ENCODE data around the gene TEX14.
"Not testable (repeated sequence)": the region's sequence is repeated elsewhere in the genome, so short reads cannot be mapped to it uniquely, and the experiment has no call there.

TEX14 gene

DNA sequence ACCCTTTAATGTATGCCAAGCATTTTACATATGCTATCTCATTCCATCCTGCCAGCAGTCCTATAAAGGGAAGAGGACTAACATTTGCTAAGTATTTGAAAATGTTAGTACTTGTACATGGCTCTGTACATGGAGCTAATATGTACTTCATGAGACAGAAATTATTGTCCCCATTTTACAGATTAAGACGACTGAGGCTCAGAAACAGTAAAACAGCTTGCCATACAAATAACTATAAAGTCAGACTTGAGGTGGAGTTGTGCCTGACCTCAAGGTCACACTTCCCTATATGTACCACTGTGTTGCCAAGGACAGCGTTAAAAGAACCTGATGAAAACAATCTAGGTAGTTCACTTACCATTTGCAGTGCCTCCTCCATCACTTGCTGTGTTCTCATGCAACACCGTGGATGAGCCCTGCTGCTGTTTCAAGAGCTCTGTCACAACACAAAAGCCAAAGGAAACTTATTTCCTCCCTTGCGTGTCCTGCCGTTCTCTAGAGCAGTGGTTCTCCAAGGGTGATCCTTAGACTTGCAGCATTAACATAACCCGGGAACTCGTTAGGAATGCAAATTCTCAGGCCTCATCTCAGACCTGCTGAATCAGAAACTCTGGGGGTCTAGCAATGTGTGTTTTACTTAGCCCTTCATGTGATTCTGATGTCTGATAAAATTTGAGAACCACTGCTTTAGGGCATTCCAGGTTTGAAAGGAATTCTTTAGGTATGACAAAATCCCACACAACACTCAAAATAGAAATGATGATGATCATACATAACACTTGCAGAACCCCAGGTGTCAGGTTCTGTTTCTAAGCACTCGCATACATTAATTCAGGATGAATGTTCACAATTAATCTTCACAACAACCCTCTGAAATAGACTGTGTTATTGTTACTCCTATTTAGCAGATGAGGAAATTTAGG lies 126.2 kb downstream of the TEX14 start:
- no peak for TF ChIP-seq POLR2A (IDR thresholded peaks at IDR 0.05; ENCODE audit: low read depth, low read length)
- DNase-seq (ENCODE audit: insufficient read length, low spot score) (no peak), FAIRE-seq (no peak)

DNA sequence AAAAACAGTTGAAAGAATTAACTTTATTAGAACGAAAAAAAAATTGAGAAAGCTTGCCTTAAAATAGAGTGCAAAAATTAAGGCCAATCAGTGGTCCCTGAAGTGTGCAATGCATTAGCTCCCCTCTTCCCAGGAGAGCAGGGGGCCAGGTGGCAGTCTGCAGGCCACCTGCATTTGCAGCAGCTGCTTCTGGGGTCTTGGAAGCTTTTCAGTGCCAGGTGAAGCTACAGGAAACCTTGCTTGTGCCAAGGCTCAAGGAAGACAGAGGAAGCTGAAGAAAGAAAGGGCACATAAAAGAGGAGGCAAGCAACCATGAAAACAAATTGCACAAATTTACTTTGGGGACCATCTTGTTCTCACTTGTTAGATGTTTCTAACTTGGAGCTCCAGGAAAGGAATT lies 126.9 kb downstream of the TEX14 start:
- no peak for TF ChIP-seq POLR2A (IDR thresholded peaks at IDR 0.05; ENCODE audit: low read depth, low read length)
- DNase-seq (ENCODE audit: insufficient read length, low spot score), result no peak
- no peak for FAIRE-seq

DNA sequence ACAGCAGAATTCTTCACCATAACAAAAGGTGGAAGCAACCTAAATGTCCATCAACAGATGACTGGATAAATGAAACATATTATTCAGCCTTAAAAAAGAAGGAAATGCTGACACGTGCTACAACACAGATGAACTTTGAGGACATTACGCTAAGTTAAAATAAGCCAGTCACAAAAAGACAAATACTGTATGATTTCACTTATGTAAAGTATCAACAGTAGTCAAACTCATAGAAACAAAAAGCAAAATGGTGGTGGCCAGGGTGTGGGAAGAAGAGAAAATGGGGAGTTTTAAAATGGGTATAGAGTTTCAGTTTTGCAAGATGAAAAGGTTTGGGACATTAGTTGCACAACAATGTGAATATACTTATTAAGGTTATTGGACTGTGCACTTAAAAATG lies 127.6 kb downstream of the TEX14 start:
- DNase-seq (ENCODE audit: insufficient read length, low spot score) (no peak), FAIRE-seq (no peak)
- no peak for TF ChIP-seq POLR2A (IDR thresholded peaks at IDR 0.05; ENCODE audit: low read depth, low read length)

DNA sequence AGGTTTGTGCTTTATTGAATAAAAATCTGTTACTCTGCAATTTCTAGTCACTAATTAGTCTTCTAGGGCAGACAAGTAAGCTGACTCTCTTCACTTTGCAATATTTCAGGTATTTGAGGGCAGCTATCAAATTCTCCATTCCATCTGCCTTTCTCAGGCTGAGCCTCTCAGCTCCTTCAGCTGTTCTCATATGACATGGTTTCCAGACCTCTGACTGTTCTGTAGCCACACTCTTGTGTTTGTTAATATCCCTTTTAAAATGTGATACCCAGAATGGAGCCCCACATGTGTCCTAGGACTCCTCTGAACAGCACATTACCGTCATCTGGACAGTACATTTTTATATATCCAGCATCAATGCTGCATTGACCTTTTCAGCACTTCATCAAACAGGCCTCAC lies 131.3 kb downstream of the TEX14 start:
- TF ChIP-seq POLR2A (IDR thresholded peaks at IDR 0.05; ENCODE audit: low read depth, low read length), result no peak
- FAIRE-seq, result no peak
- no peak for DNase-seq (ENCODE audit: insufficient read length, low spot score)

DNA sequence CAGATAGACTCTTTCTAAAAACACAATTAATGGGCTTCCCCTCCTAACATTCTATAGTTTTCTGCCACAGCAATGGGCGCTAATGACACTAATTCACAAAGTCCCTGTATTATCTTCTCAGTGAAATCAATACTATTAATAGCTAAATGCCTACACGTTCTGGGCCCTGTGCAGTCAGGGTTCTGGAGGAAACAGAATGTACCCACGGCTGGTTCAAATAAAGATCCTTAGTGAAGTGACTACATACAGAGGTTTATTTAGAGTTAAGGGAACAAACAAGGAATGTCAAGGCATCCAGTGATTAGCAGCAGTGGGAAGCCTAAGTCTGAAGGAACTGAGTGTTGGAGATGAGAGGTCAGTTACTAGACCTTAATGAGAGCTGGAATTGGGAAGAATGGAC lies 133.9 kb downstream of the TEX14 start:
- no peak for TF ChIP-seq POLR2A (IDR thresholded peaks at IDR 0.05; ENCODE audit: low read depth, low read length)
- DNase-seq (ENCODE audit: insufficient read length, low spot score), result no peak
- FAIRE-seq, result no peak

DNA sequence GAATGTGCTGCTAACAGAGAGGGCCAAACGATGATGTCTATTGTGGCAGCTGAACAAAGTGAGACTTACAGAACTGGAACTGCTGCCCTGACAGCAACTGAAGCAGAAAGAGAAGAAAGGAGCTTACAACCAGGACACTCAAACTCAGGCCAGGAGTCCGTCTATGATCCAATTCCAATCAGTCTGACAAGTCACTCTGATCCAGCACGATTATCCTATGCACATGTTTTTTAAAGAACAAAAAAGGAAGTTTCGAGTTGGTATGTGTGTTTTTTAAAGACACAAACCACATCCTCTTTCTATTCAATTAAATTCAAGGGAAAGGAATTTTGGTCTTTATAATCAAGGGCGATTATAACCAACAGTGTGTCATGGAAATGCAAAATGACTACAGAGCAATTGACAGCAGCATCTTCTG lies 135.0 kb downstream of the TEX14 start:
- FAIRE-seq (no peak), DNase-seq (ENCODE audit: insufficient read length, low spot score) (no peak)
- TF ChIP-seq POLR2A (IDR thresholded peaks at IDR 0.05; ENCODE audit: low read depth, low read length), result no peak

DNA sequence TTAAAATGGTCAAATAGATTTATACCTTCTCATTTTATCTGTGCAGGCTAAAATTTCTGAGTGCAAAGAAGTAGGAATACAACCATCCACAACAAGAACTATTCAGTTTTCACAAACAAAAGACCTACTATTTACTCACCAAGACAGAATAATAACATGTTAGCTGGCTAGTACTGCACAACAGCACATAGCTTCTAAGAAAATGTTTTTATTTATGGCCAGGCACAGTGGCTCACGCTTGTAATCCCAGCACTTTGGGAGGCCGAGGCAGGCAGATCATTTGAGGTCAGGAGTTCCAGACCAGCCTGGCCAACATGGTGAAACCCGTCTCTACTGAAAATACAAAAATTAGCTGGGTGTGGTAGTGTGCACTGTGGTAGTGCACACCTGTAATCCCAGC lies 136.7 kb downstream of the TEX14 start:
- not testable (repeated sequence) for FAIRE-seq; DNase-seq (ENCODE audit: insufficient read length, low spot score)

DNA sequence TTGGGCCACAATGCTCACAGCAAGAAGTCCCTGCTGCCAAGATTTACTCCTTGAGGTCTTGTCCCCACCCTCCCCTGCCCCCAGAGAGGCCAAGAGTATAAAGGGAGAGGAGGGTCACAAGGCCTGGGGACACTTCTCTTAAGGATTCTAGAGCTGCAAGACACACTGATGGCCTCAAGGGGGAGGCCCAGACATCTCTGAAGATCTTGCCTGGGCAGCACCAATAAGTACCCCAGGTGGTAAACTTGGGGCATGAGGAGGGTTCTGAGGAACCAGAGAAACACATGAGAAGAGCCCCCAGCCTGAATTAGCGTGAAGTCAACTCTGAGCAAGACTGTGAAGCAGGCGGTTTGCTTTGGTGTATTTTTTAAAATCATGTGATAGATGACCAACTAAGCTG lies 150.6 kb downstream of the TEX14 start:
- FAIRE-seq, result no peak
- DNase-seq (ENCODE audit: insufficient read length, low spot score), result no peak
- no peak for TF ChIP-seq POLR2A (IDR thresholded peaks at IDR 0.05; ENCODE audit: low read depth, low read length)

DNA sequence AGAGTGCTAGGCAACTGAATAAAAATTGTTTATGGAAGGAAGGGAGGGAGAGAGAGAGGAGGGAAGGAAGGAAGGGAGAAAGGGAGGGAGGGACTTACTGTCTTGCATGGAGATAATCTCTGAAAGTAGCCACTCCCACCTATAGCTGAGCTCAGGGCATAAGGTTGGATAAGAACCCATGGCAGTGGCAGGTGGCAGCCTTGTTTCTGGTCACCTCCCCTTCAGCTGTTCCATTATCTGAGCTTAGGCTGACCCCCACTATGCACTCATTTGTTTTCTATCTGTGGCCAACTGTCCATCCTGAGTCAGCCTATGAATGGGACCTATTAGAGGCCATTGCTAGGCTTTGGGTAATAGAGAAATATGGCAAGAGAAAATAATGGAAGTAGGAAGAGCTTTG lies 152.1 kb downstream of the TEX14 start:
- no peak for FAIRE-seq
- no peak for DNase-seq (ENCODE audit: insufficient read length, low spot score)
- TF ChIP-seq POLR2A (IDR thresholded peaks at IDR 0.05; ENCODE audit: low read depth, low read length), result no peak

DNA sequence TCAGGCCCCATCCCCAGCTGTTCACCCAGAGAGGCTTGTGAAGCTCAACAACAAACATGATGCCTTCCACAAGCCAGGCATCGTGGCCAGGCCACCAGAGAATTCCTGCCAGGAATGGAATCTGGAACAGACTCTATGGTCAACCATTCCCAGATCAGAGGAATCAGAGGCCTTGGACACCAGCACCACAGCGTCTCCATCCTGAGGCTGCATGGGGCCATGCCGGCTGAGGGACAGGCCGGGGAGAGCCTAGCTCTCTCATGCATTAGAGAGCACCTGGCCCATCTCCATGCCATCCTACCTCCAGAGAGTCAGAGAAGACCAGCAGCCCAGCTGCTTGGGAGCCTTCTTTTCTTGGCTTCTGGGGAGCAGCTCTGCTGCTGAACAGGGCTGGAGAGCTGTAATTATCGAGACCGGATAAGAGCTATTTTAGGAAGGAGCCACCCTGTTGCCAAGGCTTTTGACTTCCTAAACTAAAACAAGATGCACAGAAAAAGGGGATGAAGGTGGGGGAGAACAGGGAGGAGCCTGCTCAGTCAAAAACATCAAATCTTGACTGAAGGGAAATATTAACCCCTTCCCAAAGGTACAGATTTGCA lies 152.9 kb downstream of the TEX14 start:
- no peak for DNase-seq (ENCODE audit: insufficient read length, low spot score)

DNA sequence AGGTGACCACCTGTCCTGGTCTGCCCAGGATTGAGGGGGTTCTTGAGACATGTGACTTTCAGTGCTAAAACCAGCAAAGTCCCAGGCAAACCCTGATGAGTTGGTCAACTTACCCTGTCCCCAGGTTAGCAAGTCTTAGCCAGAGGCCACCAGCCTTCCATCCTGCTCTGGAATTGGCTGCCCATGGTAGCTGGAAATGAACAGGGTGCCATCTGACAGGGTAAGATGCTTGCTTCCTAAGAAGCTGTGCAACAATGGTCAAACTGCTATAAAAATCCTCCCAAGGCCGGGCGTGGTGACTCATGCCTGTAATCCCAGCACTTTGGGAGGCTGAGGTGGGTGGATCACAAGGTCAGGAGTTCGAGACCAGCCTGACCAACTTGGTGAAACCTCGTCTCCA lies 154.6 kb downstream of the TEX14 start:
- FAIRE-seq (no peak), DNase-seq (ENCODE audit: insufficient read length, low spot score) (no peak)

More for the DNA sequence above, 152.9 kb downstream of the TEX14 start:
- no peak for FAIRE-seq
- no peak for TF ChIP-seq POLR2A (IDR thresholded peaks at IDR 0.05; ENCODE audit: low read depth, low read length)

DNA sequence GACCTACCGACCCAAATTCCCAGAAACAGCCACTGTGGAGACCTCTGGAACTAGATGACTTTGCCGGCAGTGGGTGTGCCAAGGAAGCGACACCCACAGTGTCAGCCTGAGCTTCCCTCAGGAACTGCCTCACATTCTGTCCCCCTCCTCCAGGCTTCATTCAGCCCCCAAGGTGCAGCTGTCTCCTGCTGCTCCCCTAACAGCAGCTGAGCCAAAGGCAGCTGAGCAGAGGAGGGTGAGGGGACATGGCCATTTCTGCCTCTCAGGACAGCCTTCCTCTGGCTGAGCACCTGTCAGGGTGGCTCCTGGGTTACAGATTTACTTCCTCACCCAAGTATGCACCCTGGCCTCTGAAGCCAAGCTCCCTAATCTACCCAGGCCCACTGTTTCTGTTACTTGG lies 155.3 kb downstream of the TEX14 start:
- TF ChIP-seq POLR2A (IDR thresholded peaks at IDR 0.05; ENCODE audit: low read depth, low read length), result no peak
- no peak for FAIRE-seq
- DNase-seq (ENCODE audit: insufficient read length, low spot score), result no peak

More for the DNA sequence above, 154.6 kb downstream of the TEX14 start:
- TF ChIP-seq POLR2A (IDR thresholded peaks at IDR 0.05; ENCODE audit: low read depth, low read length), result no peak

DNA sequence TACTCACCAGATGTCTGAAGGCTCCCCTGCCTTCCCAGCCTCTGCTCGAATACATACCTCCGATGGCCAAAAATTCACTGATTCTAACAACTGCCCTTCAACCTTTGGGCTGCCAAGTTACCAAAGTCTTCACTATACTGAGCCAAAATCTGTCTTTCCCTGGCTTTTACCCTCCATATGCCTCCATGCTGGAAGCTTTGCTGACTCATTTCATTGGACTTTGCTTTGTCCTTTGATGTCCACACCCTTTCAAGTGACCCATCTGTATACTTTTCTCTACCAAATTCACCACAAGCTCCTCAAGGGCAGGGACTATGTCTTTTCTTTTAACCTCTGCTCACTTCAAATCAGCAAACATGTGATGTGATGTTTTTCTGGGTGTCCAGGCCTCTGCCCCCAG lies 156.4 kb downstream of the TEX14 start:
- DNase-seq (ENCODE audit: insufficient read length, low spot score) (peak; percentile 91), FAIRE-seq (no peak)
- TF ChIP-seq POLR2A (IDR thresholded peaks at IDR 0.05; ENCODE audit: low read depth, low read length), result no peak

DNA sequence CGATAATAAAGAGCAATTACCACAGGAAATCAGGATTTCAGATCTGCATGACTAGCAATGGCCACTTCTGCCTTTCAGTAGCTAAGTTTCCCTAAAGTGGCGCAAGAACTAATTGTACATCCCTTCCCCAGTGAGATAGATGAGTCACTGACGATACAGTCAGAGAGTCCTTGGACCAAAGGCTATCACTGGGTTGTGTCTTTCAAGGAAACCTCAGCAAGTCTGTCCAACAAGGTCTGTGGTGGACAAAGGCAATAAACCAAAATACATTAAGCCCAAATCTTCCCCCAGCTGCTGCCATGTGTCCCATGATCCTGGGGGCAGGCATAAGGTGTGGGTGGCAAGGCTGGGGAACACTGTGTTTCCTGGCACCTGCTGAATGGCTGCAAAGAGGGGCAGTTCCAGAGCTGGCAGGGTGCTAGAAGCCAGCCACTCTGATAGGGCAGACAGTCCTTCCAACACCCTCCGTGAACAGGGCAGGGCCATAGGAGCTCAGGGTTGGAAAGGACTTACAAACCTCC lies 156.9 kb downstream of the TEX14 start:
- FAIRE-seq (peak; percentile 30), DNase-seq (ENCODE audit: insufficient read length, low spot score) (peak; percentile 99)
- no peak for TF ChIP-seq POLR2A (IDR thresholded peaks at IDR 0.05; ENCODE audit: low read depth, low read length)

DNA sequence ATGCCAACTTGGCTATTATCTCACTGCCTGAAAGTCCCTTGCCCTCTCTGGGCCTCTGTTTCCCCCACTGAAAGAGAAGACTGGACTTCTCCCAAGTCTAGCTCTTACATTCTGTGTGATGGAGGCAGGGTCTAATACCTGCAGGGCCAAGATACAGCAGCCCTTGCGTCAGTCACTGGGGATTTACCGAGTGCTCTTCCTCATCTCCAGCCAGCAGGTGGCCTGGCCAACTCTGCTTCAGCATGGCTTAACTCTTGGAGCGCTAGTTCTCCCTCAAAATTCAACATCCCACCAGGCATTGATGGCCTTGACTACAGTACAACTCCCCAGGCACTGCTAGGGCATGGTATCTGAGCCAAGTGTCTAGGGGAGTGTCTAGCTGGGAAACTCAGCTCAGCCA lies 157.5 kb downstream of the TEX14 start:
- no peak for FAIRE-seq
- DNase-seq (ENCODE audit: insufficient read length, low spot score), result no peak
- TF ChIP-seq POLR2A (IDR thresholded peaks at IDR 0.05; ENCODE audit: low read depth, low read length), result no peak
